Left kidney (tissue), 2 donors: Measurements from ENCODE around the gene BABAM2. TPM values are rescaled to one million over a fixed set of nuclear protein-coding genes. Genes with fewer than 3 reads are reported as not detected.
"Not testable (repeated sequence)": the region's sequence is repeated elsewhere in the genome, so short reads cannot be mapped to it uniquely, and the experiment has no call there.

Experiments
- DNase-seq: peaks from one replicate; pipeline ENCODE4 v3.0.0-alpha.2; 2013
- polyA plus RNA-seq: library from polyadenylated mRNA; unstranded; fragments of 120-200 nt; gene quantifications from one replicate; pipeline ENCODE4 v1.2.1, GENCODE V29; 2013; ENCODE audit not compliant: insufficient read length

The BABAM2 gene
- polyA plus RNA-seq, 1 donor: 55.7 TPM

DNA sequence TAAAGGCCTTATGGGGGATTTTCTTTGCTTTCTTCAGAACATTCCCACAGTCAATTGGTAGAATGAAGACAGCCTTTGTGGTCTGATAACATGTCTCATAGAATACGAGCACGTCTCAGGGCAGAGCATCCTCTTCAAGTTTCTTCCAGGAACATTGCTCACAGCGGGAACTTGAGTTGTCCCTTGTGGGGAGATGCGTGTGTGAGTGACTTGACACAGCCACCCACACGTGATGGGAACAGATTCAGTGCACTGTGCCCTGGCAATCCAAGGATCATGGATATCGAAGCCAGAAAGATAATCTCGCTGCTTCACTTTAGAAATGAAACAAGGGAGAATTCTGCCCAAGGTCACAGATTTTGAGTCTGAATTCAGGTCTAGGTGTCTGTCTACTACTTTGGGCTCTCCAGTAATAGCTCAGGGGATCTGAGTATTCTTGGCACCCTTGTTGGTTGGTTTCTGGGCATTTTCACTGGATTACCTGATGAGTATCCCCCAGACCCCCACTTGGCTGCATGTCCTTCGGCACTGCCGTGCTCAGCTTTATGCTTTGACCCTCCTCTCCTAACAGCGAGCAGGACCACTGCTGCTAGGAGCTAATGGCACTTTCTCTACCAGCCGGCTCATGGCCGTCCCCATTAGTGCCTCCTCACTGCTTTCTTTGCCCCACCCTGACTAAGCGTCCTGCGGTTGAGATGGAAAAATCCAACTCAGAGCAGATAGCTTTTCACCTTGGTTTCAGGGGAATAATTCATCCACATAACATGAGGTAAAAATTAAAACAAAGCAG lies 426.2 kb downstream of the BABAM2 start:
- DNase-seq: no peak

DNA sequence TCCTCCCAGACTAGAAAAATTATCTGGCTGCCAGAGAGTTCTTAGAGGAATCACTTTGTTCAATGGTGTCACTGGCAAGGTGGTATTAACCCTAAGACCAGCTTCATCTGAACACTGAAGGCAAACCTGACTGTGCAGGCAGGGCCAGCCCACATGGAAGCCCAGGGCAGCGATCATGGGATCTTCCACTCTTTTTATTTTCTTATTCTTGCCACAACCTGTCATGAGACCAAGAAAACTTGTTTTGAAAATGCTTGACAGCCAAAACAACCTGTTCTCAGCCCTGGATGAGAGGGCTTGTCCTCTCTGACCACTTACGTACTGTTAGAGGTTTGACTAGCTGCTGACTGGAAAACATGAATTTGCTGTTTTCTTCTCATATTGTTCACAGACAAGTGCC lies 426.9 kb downstream of the BABAM2 start:
- DNase-seq: no peak

DNA sequence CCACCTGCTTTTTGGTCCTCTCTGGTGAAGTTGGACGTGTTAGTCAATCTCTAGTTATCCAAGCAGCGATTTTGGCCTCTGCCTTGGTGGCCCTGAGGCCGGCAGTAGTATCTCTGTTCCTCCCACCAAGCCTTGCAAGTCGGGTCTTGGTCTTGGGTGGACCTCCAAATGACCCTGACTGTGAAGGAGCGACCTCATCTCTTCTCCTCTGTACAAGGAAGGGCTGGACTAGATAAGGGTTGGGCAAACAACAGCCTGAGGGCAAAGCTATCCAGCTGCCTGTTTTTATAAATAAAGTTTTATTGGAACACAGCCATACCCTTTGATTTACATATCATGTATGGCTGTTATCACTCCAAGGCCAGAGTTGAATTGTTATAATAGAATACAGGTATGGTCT lies 427.5 kb downstream of the BABAM2 start:
- DNase-seq: no peak

DNA sequence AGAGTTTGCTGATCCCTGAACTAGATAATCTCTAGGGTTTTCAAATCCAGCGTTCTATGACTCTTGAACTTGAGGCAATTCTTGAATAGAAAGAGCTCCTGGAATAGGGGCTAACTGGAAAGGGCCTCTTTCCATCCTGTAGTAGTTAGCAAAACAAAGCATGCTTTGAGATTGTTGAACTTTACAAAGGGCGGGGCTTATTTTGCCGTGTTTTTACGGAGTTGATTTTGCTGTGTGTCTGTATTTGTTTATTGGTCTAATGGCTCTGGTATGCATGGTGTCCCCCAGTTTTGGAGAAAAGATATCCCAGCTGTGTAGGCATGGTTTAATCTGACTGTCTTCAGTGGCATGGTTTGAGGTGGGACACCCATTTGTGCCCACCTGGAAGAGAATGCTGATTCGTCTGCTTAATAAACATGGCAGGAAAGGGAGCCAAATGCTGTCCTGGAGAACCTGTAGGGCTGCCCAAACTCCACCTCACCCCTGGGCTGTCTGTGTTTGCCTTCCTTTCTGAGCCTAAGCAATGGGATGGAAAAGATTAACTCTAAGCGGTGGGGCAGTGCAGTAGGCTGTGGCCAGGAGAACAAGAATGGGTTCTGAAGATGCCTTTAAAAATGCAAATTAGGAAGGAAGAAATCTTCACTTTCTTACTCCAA lies 428.1 kb downstream of the BABAM2 start:
- DNase-seq: no peak

DNA sequence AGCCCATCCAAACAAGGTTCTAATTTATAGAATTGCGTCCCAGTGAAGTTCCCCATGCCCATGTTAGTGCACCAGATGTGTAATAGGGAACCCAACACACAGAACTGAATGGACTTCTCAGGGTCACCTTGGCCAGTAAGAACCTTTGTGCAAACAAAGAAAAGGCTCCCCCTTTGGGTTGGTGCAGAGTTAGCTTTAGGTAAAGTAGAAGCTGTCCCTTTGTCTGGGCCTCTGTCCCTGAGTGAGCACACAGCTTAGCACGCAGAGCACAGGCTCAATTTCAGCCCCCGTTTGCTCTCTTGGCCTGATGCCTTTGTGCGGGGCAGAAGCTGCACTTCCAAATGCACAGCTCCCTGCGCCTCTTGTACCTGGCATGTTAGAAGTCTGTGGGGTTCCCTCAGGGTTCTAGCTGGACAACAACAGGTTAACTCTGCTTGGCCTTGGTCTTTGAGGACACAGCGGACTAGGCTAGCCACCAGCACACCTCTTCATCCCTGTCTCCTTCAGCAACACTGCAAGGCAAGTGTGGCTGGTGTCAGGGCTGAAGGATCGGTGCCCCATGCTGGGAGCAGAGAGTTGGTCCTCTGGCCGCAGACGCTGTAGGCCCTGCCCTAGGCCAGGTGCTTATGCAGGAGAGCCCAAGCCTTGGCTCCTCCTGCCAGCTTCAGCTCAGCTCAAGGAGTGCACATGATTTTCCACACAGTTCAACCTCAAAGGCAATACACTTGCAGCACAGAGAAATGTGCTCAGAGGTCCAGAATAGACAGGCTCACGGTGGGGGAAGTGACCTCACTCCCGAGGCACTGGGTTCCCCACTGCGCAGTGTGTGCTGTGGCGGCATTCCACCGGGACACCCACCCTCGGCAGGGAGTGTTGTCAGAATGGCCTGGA lies 428.8 kb downstream of the BABAM2 start:
- DNase-seq: no peak

DNA sequence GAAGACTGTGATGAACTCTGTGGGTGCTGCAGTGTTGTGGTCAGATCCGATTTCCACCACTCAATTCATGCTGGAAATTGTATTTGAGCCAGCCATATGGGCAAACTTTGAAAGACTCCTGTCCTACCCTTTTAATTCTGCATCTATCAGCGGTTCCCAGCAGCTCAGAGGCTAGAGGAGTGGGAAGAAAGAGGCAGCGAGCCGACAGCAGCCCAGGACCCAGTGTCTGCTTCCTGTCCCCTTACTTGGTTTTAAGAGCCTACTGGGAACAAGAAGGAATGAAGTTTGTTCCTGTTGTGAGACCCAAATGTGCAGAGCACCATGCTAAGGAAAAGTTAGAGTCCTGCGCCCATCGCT lies 429.5 kb downstream of the BABAM2 start:
- DNase-seq: no peak

DNA sequence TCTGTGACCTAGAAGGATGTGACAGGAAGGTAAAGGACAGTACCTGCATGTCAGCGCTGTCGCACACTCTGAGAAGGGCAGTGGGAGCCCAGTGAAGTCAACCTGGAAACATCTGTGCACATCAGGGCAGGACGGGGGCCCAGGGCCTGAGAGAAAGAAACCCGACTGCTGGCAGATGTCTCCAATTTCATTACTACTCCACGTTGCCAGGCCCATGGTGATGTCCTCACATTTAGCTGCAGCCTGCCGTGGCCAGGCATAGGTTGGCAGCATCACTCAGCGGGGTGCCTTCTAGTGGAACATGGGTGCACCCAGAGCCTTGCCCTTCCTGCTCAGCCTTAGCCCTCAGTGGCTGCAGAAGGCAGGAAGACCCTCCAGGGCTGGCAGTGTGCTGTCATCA lies 429.8 kb downstream of the BABAM2 start:
- DNase-seq: no peak

DNA sequence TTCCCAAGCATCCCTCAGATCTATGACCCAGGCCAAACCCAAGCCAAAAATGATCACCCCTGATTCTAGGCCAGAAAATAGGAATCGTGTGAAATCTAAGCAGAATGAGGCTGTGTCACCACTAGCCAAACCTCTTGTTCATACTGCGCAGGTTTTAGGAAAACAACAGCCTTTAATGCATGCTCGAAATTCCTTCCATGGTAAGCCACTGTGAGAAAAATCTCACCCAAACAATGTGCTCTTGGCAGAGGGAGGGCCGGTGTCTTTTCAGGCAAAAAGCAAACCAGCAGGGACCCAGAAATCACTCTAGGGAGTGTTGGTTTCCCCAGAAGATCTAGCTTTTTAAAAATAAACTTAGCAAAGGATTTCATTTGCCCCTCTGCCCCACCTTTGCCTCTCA lies 430.9 kb downstream of the BABAM2 start:
- DNase-seq: no peak

DNA sequence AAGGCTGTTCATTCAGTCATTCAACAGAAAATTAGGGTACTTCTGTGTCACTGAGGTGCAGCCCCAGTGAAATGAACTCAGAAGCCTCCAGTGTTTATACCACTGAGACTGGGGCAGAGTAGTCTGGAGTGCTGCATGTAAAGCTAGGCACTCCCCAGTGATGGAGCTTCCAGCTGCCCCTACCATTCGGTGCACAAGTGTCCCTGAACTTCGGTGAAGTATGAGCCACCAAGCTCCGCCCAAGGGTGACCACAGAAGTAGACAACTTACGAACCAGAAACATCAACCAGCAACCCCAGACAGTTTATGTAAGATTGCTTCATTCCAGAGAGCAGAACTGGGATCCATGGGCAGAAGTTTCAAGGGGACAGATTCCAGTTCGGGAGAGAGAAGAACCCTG lies 431.5 kb downstream of the BABAM2 start:
- no peak for DNase-seq

DNA sequence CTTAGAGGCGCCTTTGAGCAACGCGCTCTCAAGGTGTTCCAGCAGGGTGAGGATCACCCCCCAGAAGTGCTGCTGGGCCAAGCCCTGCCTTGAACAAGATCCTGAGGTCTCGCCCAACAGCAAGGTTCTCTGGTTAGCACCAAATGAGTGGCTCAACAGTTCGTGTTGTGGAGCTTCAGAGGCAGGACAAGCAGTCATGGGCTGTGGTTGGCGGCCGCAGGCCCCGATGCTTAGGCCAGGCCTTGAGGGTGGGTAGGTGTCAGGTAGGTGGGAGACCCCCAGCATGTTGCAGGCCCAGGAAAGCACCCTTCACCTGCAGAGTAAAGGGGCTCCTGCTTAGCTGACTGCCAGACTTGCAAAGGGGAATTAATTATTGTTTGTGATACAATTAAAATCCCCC lies 431.9 kb downstream of the BABAM2 start:
- no peak for DNase-seq

DNA sequence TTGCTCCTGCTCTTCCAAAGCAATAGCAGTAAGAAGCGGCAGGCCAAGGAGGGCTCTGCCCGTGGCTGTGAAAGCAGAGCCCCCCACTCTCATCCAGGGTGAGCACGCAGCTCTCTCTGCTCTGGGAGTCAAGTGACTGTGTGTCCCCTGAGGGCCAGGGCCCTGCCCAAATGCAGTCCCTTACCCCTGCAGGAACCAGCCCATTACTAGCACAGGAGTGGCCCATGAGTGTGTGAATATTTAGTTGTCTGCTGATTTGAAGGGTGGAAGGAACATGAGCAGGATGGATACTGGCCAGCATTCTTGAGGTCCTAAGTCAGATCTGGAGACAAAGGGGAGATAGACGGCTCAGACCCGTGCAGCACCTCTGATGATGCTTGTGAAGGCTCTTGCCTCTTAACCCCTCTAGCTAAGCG lies 432.5 kb downstream of the BABAM2 start:
- no peak for DNase-seq

DNA sequence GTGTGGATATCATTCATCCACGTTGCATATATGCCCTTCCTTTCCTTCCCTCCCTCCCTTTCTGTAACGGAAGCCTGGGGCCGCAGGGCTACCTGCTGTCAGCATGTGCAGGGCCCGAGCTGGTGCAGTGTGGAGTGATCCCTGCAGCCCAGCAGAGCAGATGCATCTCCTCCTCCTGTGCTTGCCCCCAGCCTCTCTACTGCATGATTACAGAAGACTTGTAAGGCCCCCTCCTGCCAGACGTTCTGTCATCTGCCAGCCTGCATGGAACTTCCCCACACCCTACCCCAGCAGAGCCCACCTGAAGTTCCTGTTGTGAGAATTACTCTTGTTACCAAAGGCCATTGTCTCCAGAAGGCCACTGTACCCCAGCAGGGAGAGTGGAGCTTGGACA lies 434.6 kb downstream of the BABAM2 start:
- no peak for DNase-seq

DNA sequence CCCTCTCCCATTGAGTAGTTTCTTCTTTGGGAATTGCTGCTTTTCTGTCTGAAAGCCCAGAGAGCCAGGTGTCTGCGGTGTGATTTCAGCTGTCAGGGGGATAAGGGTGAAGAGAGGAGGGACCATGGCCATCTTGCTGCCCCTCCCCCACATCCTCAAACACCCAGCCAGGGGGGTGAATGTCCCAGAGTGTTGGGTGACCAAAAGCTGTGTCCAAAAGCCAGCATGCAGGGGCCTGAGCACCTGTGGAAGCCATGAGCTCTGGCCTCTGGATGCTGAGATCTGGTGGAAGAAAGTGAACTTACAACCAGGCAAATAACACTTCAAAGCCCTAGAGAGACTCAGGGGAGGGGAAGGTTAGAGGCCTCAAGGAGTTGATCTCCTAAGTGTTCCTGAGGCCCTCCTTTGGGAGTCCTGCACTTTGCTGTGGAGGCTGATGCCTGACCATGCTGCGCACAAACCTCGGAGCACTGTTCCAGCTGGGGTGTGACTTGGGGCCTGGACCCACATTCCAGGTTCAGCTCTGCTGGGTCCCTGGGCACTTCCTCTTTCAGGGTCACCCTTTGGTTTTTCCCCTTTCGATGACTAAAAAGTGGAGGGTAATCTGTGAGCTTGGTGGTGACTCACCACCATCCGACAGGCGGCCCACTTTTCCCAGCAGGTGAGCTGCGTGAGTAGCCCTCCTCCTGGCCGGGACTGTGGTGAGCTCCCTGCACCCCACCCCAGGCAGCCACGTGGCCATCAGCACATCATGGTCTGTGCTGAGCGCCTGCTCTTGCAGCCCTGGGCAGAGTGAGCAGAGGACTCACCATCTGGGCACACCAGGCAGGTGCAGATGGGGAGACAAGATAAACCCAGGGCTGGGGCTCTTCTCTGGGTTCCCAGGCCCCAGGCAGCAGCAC lies 435.3 kb downstream of the BABAM2 start:
- no peak for DNase-seq

DNA sequence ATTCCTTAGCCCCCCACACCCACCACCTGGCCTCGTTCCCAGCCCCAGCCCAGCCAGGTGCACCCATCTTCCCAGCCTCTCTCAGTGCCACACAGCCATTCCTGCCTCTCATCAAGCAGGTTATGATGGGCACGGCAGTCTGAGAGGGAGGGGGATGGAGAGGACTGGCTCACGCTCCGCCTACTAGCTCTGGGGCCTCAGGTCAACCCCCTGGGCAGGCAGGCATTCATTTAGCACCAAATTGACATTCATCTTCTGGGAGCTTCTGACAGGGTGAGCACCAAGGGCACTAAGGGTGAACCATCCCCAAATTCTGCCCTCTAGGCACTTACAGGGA lies 435.9 kb downstream of the BABAM2 start:
- no peak for DNase-seq

DNA sequence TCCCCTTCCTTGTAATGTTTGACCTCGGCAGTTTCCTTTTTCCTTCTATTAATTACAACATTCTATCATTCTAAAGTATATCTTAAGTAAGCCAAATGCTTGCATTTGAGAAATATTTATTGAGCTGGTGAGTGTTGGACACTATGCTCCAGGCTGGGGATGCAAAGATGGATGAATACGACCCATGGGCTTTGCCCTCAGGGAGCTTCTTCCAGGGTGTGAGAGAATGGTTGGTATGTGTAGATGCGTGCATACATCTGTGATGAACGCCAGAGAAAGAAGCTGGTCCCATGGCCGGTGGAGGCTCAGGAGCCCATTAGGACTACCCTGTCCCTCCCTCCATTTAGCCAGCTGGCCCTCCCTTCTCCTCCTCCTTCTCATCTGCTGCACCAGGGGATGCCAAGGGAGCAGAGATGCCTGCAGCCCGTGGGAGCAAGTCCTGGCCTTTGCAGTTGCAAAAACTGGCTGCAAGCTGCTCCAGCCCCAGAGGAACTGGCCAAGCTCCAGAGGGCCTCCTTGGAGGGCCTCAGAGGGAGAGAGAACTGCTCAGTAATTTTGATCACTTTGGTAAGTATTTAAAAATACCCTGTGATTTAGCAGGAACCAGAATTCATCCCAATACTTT lies 436.5 kb downstream of the BABAM2 start:
- no peak for DNase-seq

DNA sequence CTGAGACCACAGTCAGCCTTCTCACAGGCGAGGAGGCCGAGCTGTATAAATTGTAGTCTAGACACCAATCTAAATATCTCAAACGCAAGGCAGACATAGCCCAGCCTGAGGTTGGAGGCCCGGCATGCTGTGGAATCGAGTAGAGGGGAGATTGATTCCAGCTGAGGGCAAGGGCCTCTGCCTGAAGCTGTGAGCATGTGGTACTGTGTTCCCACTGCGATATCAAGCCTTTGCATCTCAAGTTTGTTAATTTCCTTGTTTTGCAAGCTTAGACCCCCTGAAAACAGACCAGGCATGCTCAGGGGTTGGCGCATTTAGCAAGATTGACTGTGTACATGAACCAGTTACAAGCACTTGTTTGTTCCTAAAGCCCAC lies 437.0 kb downstream of the BABAM2 start:
- DNase-seq: no peak

DNA sequence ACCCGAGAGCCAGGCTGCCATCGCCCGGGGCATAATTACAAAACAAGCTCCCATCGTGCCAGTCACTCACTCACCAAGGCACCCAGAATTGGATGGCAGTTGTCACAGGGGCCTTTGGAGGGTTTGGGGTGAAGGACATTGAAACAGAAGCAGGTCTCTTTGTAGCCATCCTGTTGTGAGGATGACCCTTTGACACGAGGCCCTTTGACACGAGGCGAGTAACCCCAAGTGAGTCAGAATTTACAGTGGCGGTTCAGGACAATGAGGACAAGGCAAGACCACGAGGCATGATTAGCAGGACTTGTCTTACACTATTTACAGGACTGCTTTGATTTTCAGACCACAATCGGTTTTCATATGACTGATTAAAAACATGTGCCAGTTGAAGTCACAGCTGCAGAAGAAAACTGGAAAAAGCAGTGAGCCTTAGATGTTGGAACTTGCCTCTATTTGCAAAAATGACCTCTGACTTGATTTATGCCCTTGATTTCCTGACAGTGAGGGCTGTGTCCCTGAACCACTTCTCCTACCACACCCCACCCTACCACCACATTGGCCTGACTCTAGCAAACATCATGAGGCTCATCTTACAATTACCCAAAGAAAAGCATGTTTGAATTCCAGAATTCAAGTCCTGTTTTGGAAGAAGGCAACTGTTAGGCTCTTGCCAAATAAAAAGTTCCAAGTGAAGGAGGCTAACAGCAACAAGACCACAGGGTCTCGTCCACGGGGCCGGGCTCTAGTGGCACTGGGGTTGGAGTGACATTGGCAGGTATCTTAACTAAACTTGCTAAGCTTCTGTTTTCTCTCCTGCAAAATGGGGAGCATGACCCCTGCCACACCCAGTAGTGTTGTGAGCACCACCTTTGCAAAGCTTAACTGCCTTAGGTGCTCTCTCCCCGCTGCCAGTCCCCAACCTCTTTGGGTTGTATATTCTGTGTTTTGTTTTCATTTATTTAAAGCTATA lies 437.7 kb downstream of the BABAM2 start:
- no peak for DNase-seq

DNA sequence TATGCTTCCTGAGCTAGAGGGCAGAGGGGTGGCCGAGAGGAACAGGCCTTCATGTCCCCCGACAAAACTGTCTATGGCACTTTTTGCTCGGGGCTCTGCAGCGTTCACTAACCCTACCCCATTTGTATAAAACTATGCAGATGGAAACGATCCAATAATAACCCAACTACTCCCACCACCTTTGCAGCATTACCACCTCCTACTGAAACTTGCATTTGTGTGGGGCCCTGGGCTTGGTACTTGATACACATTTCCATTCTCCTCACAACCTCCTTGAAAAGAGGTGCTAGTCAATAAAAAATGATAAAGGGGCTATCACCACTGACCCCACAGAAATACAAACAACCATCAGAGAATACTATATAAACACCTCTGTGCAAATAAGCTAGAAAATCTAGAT lies 438.7 kb downstream of the BABAM2 start:
- DNase-seq: no peak

DNA sequence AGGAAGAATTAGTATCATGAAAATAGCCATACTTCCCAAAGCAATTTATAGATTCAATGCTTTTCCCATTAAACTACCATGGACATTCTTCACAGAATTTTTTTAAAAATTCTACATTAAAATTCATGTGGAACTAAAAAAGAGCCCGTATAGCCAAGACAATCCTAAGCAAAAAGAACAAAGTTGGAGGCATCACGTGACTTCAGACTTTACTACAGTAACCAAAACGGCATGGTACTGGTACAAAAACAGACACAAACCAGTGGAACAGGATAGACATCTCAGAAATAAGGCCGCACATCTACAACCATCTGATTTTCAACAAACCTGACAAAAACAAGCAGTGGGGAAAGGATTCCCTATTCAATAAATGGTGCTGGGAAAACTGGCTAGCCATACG lies 440.2 kb downstream of the BABAM2 start:
- not testable (repeated sequence) for DNase-seq

DNA sequence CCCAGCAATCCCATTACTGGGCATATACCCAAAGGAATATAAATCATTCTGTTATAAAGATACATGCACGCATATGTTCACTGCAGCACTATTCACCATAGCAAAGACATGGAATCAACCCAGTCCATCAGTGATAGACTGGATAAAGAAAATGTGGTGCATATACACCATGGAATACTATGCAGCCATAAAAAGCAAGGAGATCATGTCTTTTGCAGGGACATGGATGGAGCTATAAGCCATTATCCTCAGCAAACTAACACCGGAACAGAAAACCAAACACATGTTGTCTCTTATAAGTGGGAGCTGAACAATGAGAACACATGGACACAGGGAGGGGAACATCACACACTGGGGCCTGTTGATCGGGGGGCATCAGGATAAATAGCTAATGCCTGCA lies 441.3 kb downstream of the BABAM2 start:
- not testable (repeated sequence) for DNase-seq
